ENCODE data around the gene RERE. TPM values are rescaled to one million over a fixed set of nuclear protein-coding genes. Genes with fewer than 3 reads are reported as not detected.

The RERE gene
- total RNA-seq, 1 experiment from 2014 or later: 40.6 TPM

GRCh38 chr1:8312235-8313218 is 504.9 kb downstream of the RERE start:
- no peaks in the 10 kb centered on the region for H3K36me3 ChIP-seq (ENCODE audit: control insufficient read depth in 1 of 2, insufficient read depth in 2 of 2, low read length in 2 of 2)
- no peak for TF ChIP-seq EZH2phosphoT487 (IDR thresholded peaks at IDR 0.05; ENCODE audit: borderline replicate concordance)
- no peak for TF ChIP-seq MAX (IDR thresholded peaks at IDR 0.05)
- TF ChIP-seq JUND (IDR thresholded peaks at IDR 0.05): no peak
- no peak overlapping the region for H2AFZ ChIP-seq (ENCODE audit: low read depth, low read length, poor library complexity, severe bottlenecking)
- H3K9me3 ChIP-seq (ENCODE audit: control insufficient read depth in 1 of 2, insufficient read depth in 1 of 2, low read depth in 1 of 2, low read length in 2 of 2): peaks cover 0 to 11% of the 10 kb centered on the region in 2 experiments; a peak in 1 of 4 replicates
- H3K9ac ChIP-seq (ENCODE audit: low read length): no peak overlapping the region
- H3K27ac ChIP-seq (ENCODE audit: low read depth, low read length): no peak overlapping the region; the same call in 1 of the 2 replicates
- DNase-seq (ENCODE audit: low read depth, low spot score): no peak
- peaks cover 27 to 52% of the 10 kb centered on the region in 2 experiments for H3K4me1 ChIP-seq (ENCODE audit: control insufficient read depth in 1 of 2, insufficient read depth in 2 of 2, low read length in 2 of 2)
- ChIA-PET POLR2A (no interaction called here), RAD21 (ENCODE audit: low non-redundant PET in 1 of 2, low total read pairs in 2 of 2, uncharacterized antibody in 2 of 2, unreplicated experiment in 2 of 2) (no interaction called here), CTCF (no interaction called here)
- no peaks in the 10 kb centered on the region for H3K9me2 ChIP-seq (ENCODE audit: insufficient read depth)
- no peaks in the 10 kb centered on the region for H3K27me3 ChIP-seq (ENCODE audit: insufficient read depth, low read length)
- BruUV-seq (replicated peaks): no TSS peak
- ATAC-seq: no peak
- no peaks in the 10 kb centered on the region for H3K79me2 ChIP-seq (ENCODE audit: insufficient read depth, low read length)
- H3K4me2 ChIP-seq (ENCODE audit: low read length): no peak overlapping the region
- no peaks in the 10 kb centered on the region for H4K20me1 ChIP-seq (ENCODE audit: insufficient read depth)
- intact Hi-C loops (cut with micrococcal nuclease): loop anchor here (10.0 kb wide), 1 partner anchor 218 kb away; no protein-coding TSS in a partner anchor
- no peak overlapping the region for H3K4me3 ChIP-seq (replicated peaks in 1 of 2; ENCODE audit: low read depth in 1 of 2, low read length in 2 of 2)

DNA sequence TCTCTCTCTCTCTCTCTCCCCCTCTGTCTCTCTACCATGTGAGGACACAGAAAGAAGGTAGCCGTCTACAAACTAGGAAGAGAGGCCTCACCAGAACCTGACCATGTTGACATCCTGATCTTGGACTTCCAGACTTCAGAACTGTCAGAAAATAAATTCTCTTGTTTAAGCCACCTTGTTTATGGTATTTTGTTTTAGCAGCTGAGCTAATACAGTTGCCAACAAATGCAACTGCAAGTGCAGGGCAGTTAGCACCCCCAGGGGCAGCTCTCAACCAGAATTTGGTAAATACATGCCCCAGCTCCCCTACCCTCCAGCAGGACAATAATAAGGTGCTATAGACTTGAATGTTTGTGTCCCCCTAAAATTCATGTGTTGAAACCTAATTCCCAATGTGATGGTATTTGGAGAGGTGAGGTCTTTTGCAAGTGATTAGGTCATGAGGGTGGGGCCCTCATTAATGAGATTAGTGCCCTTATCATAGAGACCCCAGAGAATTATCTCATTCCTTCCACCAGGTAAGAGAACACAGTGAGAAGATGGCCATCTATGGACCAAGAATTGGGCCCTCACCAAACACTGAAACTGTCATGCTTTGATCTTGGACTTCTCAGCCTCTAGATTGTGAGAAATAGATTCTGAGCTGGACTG is 506.2 kb downstream of the RERE start:
- Histone ChIP-seq H3K27ac (ENCODE audit: low read depth, low read length) (no peak overlapping the region), H3K79me2 (ENCODE audit: insufficient read depth, low read length) (no peaks in the 10 kb centered on the region), H3K4me2 (ENCODE audit: low read length) (no peak overlapping the region), H3K9ac (ENCODE audit: low read length) (no peak overlapping the region), H3K4me3 (replicated peaks in 1 of 2; ENCODE audit: low read depth in 1 of 2, low read length in 2 of 2) (no peak overlapping the region), H3K9me3 (ENCODE audit: control insufficient read depth in 1 of 2, insufficient read depth in 1 of 2, low read depth in 1 of 2, low read length in 2 of 2) (peaks cover 0 to 11% of the 10 kb centered on the region in 2 experiments; a peak in 1 of 4 replicates), H4K20me1 (ENCODE audit: insufficient read depth) (no peaks in the 10 kb centered on the region), H3K36me3 (ENCODE audit: control insufficient read depth in 1 of 2, insufficient read depth in 2 of 2, low read length in 2 of 2) (no peaks in the 10 kb centered on the region), H2AFZ (ENCODE audit: low read depth, low read length, poor library complexity, severe bottlenecking) (no peak overlapping the region), H3K4me1 (ENCODE audit: control insufficient read depth in 1 of 2, insufficient read depth in 2 of 2, low read length in 2 of 2) (peaks cover 26 to 42% of the 10 kb centered on the region in 2 experiments), H3K9me2 (ENCODE audit: insufficient read depth) (no peaks in the 10 kb centered on the region), H3K27me3 (ENCODE audit: insufficient read depth, low read length) (no peaks in the 10 kb centered on the region)
- intact Hi-C loops (cut with micrococcal nuclease): loop anchor here (10.0 kb wide), 1 partner anchor 216 kb away; no protein-coding TSS in a partner anchor
- BruUV-seq (replicated peaks): no TSS peak
- POLR2A ChIA-PET: interaction anchor here (1.0 kb wide), 1 partner anchor 283 kb away, joined by 4 read pairs; no protein-coding TSS in a partner anchor
- CTCF ChIA-PET: no interaction called here
- DNase-seq (ENCODE audit: low read depth, low spot score) (no peak), ATAC-seq (no peak)
- RAD21 ChIA-PET (ENCODE audit: low non-redundant PET in 1 of 2, low total read pairs in 2 of 2, uncharacterized antibody in 2 of 2, unreplicated experiment in 2 of 2): interaction anchor here in 1 of 2 experiments (0.5 kb wide), 1 partner anchor 324 kb away, joined by 3 read pairs; no protein-coding TSS in a partner anchor
- TF ChIP-seq EGR1 (IDR thresholded peaks at IDR 0.05; ENCODE audit: low read depth) (no peak), POLR2AphosphoS5 (IDR thresholded peaks at IDR 0.05; ENCODE audit: low read depth, low read length) (no peak), EZH2phosphoT487 (IDR thresholded peaks at IDR 0.05; ENCODE audit: borderline replicate concordance) (no peak), YY1 (IDR thresholded peaks at IDR 0.05; ENCODE audit: extremely low read depth, insufficient replicate concordance, low read depth, low read length) (no peak), RAD21 (IDR thresholded peaks at IDR 0.05; ENCODE audit: low read depth) (no peak), ZFX (IDR thresholded peaks at IDR 0.05) (no peak), SP1 (IDR thresholded peaks at IDR 0.05; ENCODE audit: low read depth) (no peak), ELF1 (IDR thresholded peaks at IDR 0.05; ENCODE audit: borderline replicate concordance, low read depth) (no peak), CTCF (IDR thresholded peaks at IDR 0.05 in 2 of 3, conservative IDR thresholded peaks at IDR 0.05 in 1 of 3; ENCODE audit: borderline replicate concordance in 1 of 3, insufficient read depth in 1 of 3, low read depth in 2 of 3, low read length in 2 of 3) (no peak), POLR2A (IDR thresholded peaks at IDR 0.05; ENCODE audit: borderline replicate concordance, extremely low read depth, insufficient read depth, insufficient read length) (no peak), CBX3 (IDR thresholded peaks at IDR 0.05; ENCODE audit: low read depth) (no peak), SIN3A (IDR thresholded peaks at IDR 0.05; ENCODE audit: low read depth) (no peak)
